ENCODE results near the gene PDE11A. TPM values are rescaled to one million over a fixed set of nuclear protein-coding genes. Genes with fewer than 3 reads are reported as not detected.

PDE11A gene
- total RNA-seq, 1 experiment from 2014 or later = 0.13 TPM

- H3T11ph ChIP-seq (ENCODE audit: low read length) = no peak overlapping the region
- H3K23ac ChIP-seq (ENCODE audit: insufficient read length, low read depth, low read length) = no peak overlapping the region
- H2AK5ac ChIP-seq (ENCODE audit: insufficient read length, low read length) = no peak overlapping the region
- H3K4me2 ChIP-seq (ENCODE audit: insufficient read depth, insufficient read length, low read length) = no peak overlapping the region
- H4K20me1 ChIP-seq (ENCODE audit: control insufficient read depth, insufficient read depth, insufficient read length) = no peaks in the 10 kb centered on the region
- no peak overlapping the region for H3K9ac ChIP-seq (ENCODE audit: extremely low read depth, insufficient read length, low read length)
- H3K14ac ChIP-seq (ENCODE audit: insufficient read depth, low read length) = no peak overlapping the region
- no peak overlapping the region for H2AFZ ChIP-seq (ENCODE audit: low read length)
- no peak overlapping the region for H3K27ac Mint-ChIP-seq
- no peak overlapping the region for H4K91ac ChIP-seq (ENCODE audit: insufficient read length, low read depth, low read length)
- H2BK15ac ChIP-seq (ENCODE audit: low read depth, low read length) = no peak overlapping the region
- peaks cover 24 to 27% of the 10 kb centered on the region in 2 experiments for H3K4me1 Mint-ChIP-seq
- no peaks in the 10 kb centered on the region for H3K79me1 ChIP-seq (ENCODE audit: insufficient read depth, low read depth, low read length, poor library complexity, severe bottlenecking)
- H3K9me3 Mint-ChIP-seq = peaks cover 0 to 6% of the 10 kb centered on the region in 2 experiments; a peak in 1 of 5 replicates
- H3K27me3 Mint-ChIP-seq (ENCODE audit: low read depth) = no peaks in the 10 kb centered on the region
- H3K23me2 ChIP-seq (ENCODE audit: insufficient read length, low read depth, low read length, poor library complexity, severe bottlenecking) = no peaks in the 10 kb centered on the region
- no peaks in the 10 kb centered on the region for H3K36me3 Mint-ChIP-seq (ENCODE audit: insufficient read depth in 1 of 3, low read depth in 3 of 3)
- no peak overlapping the region for H3K18ac ChIP-seq (ENCODE audit: insufficient read length, low read depth, low read length)
- no peaks in the 10 kb centered on the region for H3K9me3 ChIP-seq (ENCODE audit: control insufficient read depth, low read depth, low read length)
- TF ChIP-seq CTCF (conservative IDR thresholded peaks at IDR 0.05) = no peak
- H2BK20ac ChIP-seq (ENCODE audit: low read depth, low read length, poor library complexity, severe bottlenecking) = no peak overlapping the region
- no peak overlapping the region for H4K8ac ChIP-seq (replicated peaks; ENCODE audit: insufficient read length, low read depth, low read length)
- no peak overlapping the region for H2BK12ac ChIP-seq (ENCODE audit: insufficient read length, low read depth, low read length)
- H3K56ac ChIP-seq (ENCODE audit: insufficient read length, low read depth, low read length) = no peak overlapping the region
- no peaks in the 10 kb centered on the region for H3K79me2 ChIP-seq (ENCODE audit: insufficient read depth, low read length)
- no peak overlapping the region for H3K27ac ChIP-seq (ENCODE audit: insufficient read length, low read depth, low read length)
- H2BK5ac ChIP-seq (ENCODE audit: insufficient read length, low read length) = no peak overlapping the region
- H3K4me3 Mint-ChIP-seq = no peak overlapping the region
- WGBS (ENCODE audit: extremely low coverage, insufficient read length, low lambda C conversion rate) = no CpG with 5 or more reads among the region's 1 CpG
- no peak overlapping the region for H4K5ac ChIP-seq (ENCODE audit: insufficient read length, low read depth, low read length)
- no peaks in the 10 kb centered on the region; the same call in 1 of the 2 replicates for H3K4me1 ChIP-seq (ENCODE audit: insufficient read depth, low read length)
- no peak overlapping the region for H2BK120ac ChIP-seq (ENCODE audit: low read depth, low read length, poor library complexity, severe bottlenecking)
- H3K27me3 ChIP-seq (ENCODE audit: insufficient read depth, low read length) = no peaks in the 10 kb centered on the region
- DNase-seq = no peak
- no peak overlapping the region for H3K4ac ChIP-seq (ENCODE audit: low read depth, low read length)
Measured at GRCh38 chr2:177610813-177611212, 461.8 kb downstream of the PDE11A start.
